WTC11 (cell line): ENCODE results near the gene EGFR. TPM values are rescaled to one million over a fixed set of nuclear protein-coding genes. Genes with fewer than 3 reads are reported as not detected.

Source experiments
- ATAC-seq: fragments of 200-7000 bp; cut with Tn5 transposase; 2 replicates; pipeline ENCODE4 v1.10.0; 2021; ENCODE audit warnings: mild to moderate bottlenecking, moderate library complexity
- CTCF ChIA-PET: fragments of 300-600 bp; sonication (Branson Sonifier 250); formaldehyde crosslinking; loops from one replicate; lab custom pipeline; 2021; ENCODE audit warnings: antibody characterized with exemption; lab: Charles Lee
- POLR2A ChIA-PET: fragments of 350-600 bp; sonication (Branson Sonifier 250); formaldehyde crosslinking; loops from one replicate; lab custom pipeline; 2021; ENCODE audit warnings: antibody characterized with exemption; lab: Charles Lee
- DNase-seq: peaks from one replicate; pipeline ENCODE4 v3.0.0; 2021; ENCODE audit warnings: low spot score
- H3K27ac Mint-ChIP-seq: 2 replicates; pipeline ENCODE4 v1.8.0; 2021; ENCODE audit warnings: mixed read lengths
- H3K27me3 Mint-ChIP-seq: 2 replicates; pipeline ENCODE4 v1.8.0; 2021; ENCODE audit warnings: low read depth, mild to moderate bottlenecking, moderate library complexity, mixed read lengths
- H3K36me3 Mint-ChIP-seq: 2 replicates; pipeline ENCODE4 v1.8.0; 2021; ENCODE audit warnings: mixed read lengths
- H3K4me1 Mint-ChIP-seq: 2 replicates; pipeline ENCODE4 v1.8.0; 2022; ENCODE audit warnings: mixed read lengths
- H3K4me3 Mint-ChIP-seq: 2 replicates; pipeline ENCODE4 v1.8.0; 2021; ENCODE audit warnings: mild to moderate bottlenecking, moderate library complexity, mixed read lengths
- H3K9me3 Mint-ChIP-seq: 2 replicates; pipeline ENCODE4 v1.8.0; 2021; ENCODE audit warnings: mixed read lengths
- ATF1 ChIP-seq: sonication (generic); formaldehyde crosslinking; IDR thresholded peaks from 2 replicates; pipeline ENCODE4 v1.8.1; 2023; ENCODE audit warnings: mild to moderate bottlenecking, moderate library complexity, missing genetic modification reagents
- CTCF ChIP-seq: fragments of 200-600 bp; IDR thresholded peaks from 2 replicates; pipeline ENCODE4 v1.8.0; 2022; ENCODE audit warnings: antibody characterized with exemption
- ELF4 ChIP-seq: sonication (generic); formaldehyde crosslinking; IDR thresholded peaks from 2 replicates; pipeline ENCODE4 v1.8.1; 2022; ENCODE audit warnings: low read depth, mild to moderate bottlenecking, moderate library complexity, missing genetic modification reagents
- EMX1 ChIP-seq: fragments of 250-450 bp; sonication (Bioruptor Pico); IDR thresholded peaks from 2 replicates; pipeline ENCODE4 v1.8.0; 2021; ENCODE audit warnings: mild to moderate bottlenecking
- ERG ChIP-seq: fragments of 250-450 bp; sonication (Bioruptor Pico); IDR thresholded peaks from 2 replicates; pipeline ENCODE4 v1.8.0; 2021; ENCODE audit warnings: mild to moderate bottlenecking
- FOXP1 ChIP-seq: sonication (generic); formaldehyde crosslinking; IDR thresholded peaks from 2 replicates; pipeline ENCODE4 v1.8.0; 2022; ENCODE audit warnings: missing genetic modification reagents, mild to moderate bottlenecking, moderate library complexity, borderline replicate concordance
- GABPB1 ChIP-seq: sonication (generic); formaldehyde crosslinking; IDR thresholded peaks from 2 replicates; pipeline ENCODE4 v1.8.1; 2023; ENCODE audit warnings: mild to moderate bottlenecking, missing genetic modification reagents
- GTF2I ChIP-seq: fragments of 250-450 bp; sonication (Bioruptor Pico); conservative IDR thresholded peaks from 2 replicates; pipeline ENCODE4 v1.4.0; 2021; ENCODE audit warnings: mild to moderate bottlenecking
- MLX ChIP-seq: sonication (generic); formaldehyde crosslinking; IDR thresholded peaks from 2 replicates; pipeline ENCODE4 v1.8.1; 2023; ENCODE audit warnings: mild to moderate bottlenecking, missing genetic modification reagents, moderate library complexity
- NFATC4 ChIP-seq: fragments of 250-450 bp; sonication (Bioruptor Pico); IDR thresholded peaks from 2 replicates; pipeline ENCODE4 v1.9.0; 2021; ENCODE audit warnings: mild to moderate bottlenecking
- NFE2L1 ChIP-seq: sonication (generic); formaldehyde crosslinking; IDR thresholded peaks from 2 replicates; pipeline ENCODE4 v1.8.1; 2023; ENCODE audit warnings: missing genetic modification reagents
- OVOL2 ChIP-seq: fragments of 250-450 bp; sonication (Bioruptor Pico); IDR thresholded peaks from 2 replicates; pipeline ENCODE4 v1.9.0; 2021; ENCODE audit warnings: mild to moderate bottlenecking, borderline replicate concordance
- PREB ChIP-seq: sonication (generic); formaldehyde crosslinking; IDR thresholded peaks from 2 replicates; pipeline ENCODE4 v1.8.1; 2022; ENCODE audit warnings: mild to moderate bottlenecking, missing genetic modification reagents, moderate library complexity, borderline replicate concordance
- TEAD1 ChIP-seq: sonication (generic); formaldehyde crosslinking; IDR thresholded peaks from 2 replicates; pipeline ENCODE4 v1.8.0; 2022; ENCODE audit warnings: mild to moderate bottlenecking, missing genetic modification reagents
- total RNA-seq: library from RNA; stranded (reverse); gene quantifications from 3 replicates; pipeline ENCODE4 v1.2.3, GENCODE V29; 2021
- TF ChIP-seq, protein P1 (sequence below): sonication (generic); formaldehyde crosslinking; IDR thresholded peaks from 2 replicates; pipeline ENCODE4 v1.8.0; 2023; ENCODE audit warnings: missing genetic modification reagents
- TF ChIP-seq, protein P2 (sequence below): sonication (generic); formaldehyde crosslinking; conservative IDR thresholded peaks from 2 replicates; pipeline ENCODE4 v1.8.1; 2022; ENCODE audit warnings: mild to moderate bottlenecking, missing genetic modification reagents
- TF ChIP-seq, protein P3 (sequence below): sonication (generic); formaldehyde crosslinking; IDR thresholded peaks from 2 replicates; pipeline ENCODE4 v1.8.0; 2022; ENCODE audit warnings: mild to moderate bottlenecking, missing genetic modification reagents

Gene EGFR
- total RNA-seq, 1 experiment from 2014 or later: 5.9 TPM

DNA sequence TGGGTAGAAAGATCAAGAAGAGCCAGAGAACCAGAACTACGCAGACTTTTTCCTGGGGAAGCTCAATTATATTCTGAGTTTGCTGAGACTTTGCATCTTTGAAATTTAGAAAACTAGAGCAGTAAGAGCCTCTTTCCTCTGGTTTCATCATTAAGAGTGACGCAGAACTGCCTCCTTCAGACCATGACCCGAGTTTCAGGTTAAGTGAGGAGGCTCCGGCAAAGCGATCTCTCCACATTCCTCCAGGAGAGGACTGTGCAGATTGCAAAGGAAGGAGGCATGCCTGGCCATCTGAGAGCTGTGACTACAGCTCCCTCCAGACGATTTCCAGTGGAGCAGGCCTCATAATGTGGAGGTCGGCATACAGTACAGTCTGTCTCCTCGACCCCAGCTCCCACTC, 230.5 kb downstream of the EGFR start:
- DNase-seq: no peak
- TF ChIP-seq TEAD1 (CRISPR knock-in tag) (no peak), NFE2L1 (no peak), ERG (CRISPR knock-in tag) (no peak), PREB (no peak), GABPB1 (no peak), GTF2I (no peak), OVOL2 (no peak), FOXP1 (CRISPR knock-in tag) (no peak)
- TF ChIP-seq, protein P1, sequence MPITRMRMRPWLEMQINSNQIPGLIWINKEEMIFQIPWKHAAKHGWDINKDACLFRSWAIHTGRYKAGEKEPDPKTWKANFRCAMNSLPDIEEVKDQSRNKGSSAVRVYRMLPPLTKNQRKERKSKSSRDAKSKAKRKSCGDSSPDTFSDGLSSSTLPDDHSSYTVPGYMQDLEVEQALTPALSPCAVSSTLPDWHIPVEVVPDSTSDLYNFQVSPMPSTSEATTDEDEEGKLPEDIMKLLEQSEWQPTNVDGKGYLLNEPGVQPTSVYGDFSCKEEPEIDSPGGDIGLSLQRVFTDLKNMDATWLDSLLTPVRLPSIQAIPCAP (CRISPR knock-in tag): no peak
- TF ChIP-seq, protein P2, sequence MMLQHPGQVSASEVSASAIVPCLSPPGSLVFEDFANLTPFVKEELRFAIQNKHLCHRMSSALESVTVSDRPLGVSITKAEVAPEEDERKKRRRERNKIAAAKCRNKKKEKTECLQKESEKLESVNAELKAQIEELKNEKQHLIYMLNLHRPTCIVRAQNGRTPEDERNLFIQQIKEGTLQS (CRISPR knock-in tag): no peak
- TF ChIP-seq, all 79 proteins: peak for 0
- H3K4me3 Mint-ChIP-seq: no peak overlapping the region
- no peaks in the 10 kb centered on the region for H3K36me3 Mint-ChIP-seq
- CTCF ChIA-PET: interaction anchor here (0.6 to 2.1 kb wide), 6 partner anchors 10 to 461 kb away, joined by 3 to 9 read pairs (median 6); no protein-coding TSS in a partner anchor
- H3K27me3 Mint-ChIP-seq: peaks cover 35% of the 10 kb centered on the region
- H3K4me1 Mint-ChIP-seq: peaks cover 4% of the 10 kb centered on the region; the same call in 1 of the 2 replicates
- ATAC-seq: no peak
- POLR2A ChIA-PET: no interaction called here
- H3K9me3 Mint-ChIP-seq: peaks cover 4% of the 10 kb centered on the region
- H3K27ac Mint-ChIP-seq: no peak overlapping the region

- POLR2A ChIA-PET: no interaction called here
- peak; percentile 63 for ATAC-seq
- Mint-ChIP-seq H3K4me3 (peak overlapping the region; percentile 1; the same call in 1 of the 2 replicates), H3K27me3 (peaks cover 41% of the 10 kb centered on the region), H3K27ac (no peak overlapping the region), H3K36me3 (no peaks in the 10 kb centered on the region), H3K4me1 (peaks cover 4% of the 10 kb centered on the region; the same call in 1 of the 2 replicates), H3K9me3 (no peaks in the 10 kb centered on the region)
- DNase-seq: peak; percentile 70
- CTCF ChIA-PET: interaction anchor here (0.5 to 2.1 kb wide), 27 partner anchors 11 to 488 kb away, joined by 3 to 10 read pairs (median 4); no protein-coding TSS in a partner anchor
- TF ChIP-seq, protein P3, sequence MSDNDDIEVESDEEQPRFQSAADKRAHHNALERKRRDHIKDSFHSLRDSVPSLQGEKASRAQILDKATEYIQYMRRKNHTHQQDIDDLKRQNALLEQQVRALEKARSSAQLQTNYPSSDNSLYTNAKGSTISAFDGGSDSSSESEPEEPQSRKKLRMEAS (CRISPR knock-in tag): 0 out of 2 replicates have a peak, but pooled peaks have one; percentile 21
- TF ChIP-seq EMX1 (CRISPR knock-in tag) (no peak), MLX (no peak), NFATC4 (no peak), ATF1 (CRISPR knock-in tag) (no peak), CTCF (peak; percentile 48; the same call in 1 of the 2 replicates)
Observed at GRCh38 chr7:55250313-55250712, 231.5 kb downstream of the EGFR start.

DNA sequence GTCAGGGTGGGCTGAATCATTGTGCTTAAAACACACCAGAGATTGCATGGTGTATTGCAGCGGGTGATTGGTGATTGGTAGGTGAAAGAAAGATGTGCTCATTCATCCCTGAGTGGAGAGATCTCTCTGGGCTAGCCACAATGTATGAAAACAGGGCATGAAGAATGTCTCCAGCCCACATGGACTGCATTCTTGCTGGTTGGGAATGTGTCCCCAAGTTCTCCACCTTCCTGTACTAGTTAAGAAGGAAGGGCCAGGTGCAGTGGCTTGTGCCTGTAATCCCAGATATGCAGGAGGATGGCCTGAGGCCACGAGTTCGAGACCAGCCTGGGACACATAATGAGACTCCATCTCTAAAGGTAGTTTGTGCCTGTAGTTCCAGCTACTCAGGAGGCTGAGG, 232.5 kb downstream of the EGFR start:
- ATAC-seq (no peak), DNase-seq (no peak)
- H3K36me3 Mint-ChIP-seq: no peaks in the 10 kb centered on the region
- no peak for TF ChIP-seq ELF4
- H3K27ac Mint-ChIP-seq: no peak overlapping the region
- H3K4me1 Mint-ChIP-seq: peaks cover 10% of the 10 kb centered on the region
- peaks cover 51% of the 10 kb centered on the region for H3K27me3 Mint-ChIP-seq
- ChIA-PET CTCF (interaction anchor here (0.6 to 2.0 kb wide), 4 partner anchors 12 to 231 kb away, joined by 3 to 7 read pairs (median 4); no protein-coding TSS in a partner anchor), POLR2A (no interaction called here)
- H3K9me3 Mint-ChIP-seq: no peaks in the 10 kb centered on the region
- no peak overlapping the region for H3K4me3 Mint-ChIP-seq
